ENCODE data around the gene AGPAT3. TPM values are rescaled to one million over a fixed set of nuclear protein-coding genes. Genes with fewer than 3 reads are reported as not detected.

Gene AGPAT3
- total RNA-seq, 1 experiment from 2014 or later: 23.3 TPM

- no peak for DNase-seq (ENCODE audit: low read depth)
These were observed 109.9 kb downstream of the AGPAT3 start for GRCh38 chr21:43974791-43975468.

- peak; percentile 31 for DNase-seq (ENCODE audit: low read depth)
These were observed 110.6 kb downstream of the AGPAT3 start for GRCh38 chr21:43975469-43976098.

GRCh38 chr21:43976661-43977060 is 111.6 kb downstream of the AGPAT3 start:
- no peak for DNase-seq (ENCODE audit: low read depth)

GRCh38 chr21:43978060-43978459 is 113.0 kb downstream of the AGPAT3 start:
- no peak for DNase-seq (ENCODE audit: low read depth)

- DNase-seq (ENCODE audit: low read depth): no peak
These were observed 114.6 kb downstream of the AGPAT3 start for GRCh38 chr21:43979654-43980053.

DNA sequence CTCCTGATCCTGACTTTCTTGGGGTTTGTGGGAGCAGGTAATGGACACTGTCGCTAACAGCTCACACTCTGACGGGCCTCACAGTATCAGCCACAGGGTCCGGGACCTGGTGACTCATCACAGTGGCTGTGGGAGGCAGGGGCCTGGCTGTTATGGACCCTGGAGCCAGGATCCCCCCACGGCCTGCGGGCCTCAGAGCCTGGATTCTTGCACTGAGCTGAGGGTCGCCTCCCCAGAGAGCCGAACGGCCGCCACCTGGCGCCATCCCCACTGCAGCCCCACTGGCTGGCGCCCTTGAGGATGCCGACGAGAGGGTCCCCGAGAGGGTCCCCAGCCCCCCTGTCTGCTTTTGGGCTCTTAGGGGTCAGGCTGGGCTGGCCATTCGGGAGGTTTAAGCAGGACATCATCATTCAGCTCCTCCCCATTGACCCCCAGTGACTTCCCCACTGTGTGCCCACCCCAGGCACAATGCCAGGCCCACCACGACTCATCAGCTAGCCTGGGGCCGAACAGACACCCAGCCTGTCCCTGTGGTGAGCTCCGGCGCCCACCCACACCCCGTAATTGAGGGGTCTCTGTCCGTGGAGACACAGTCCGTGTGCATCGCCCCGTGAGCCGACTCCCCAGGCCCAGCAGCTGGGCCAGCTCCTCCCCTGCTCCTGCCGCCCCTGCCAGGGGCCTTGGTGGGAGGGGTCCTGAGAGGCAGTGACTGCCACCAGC is 116.3 kb downstream of the AGPAT3 start:
- DNase-seq (ENCODE audit: low read depth): no peak

GRCh38 chr21:43981871-43982210 is 116.8 kb downstream of the AGPAT3 start:
- DNase-seq (ENCODE audit: low read depth): no peak

DNA sequence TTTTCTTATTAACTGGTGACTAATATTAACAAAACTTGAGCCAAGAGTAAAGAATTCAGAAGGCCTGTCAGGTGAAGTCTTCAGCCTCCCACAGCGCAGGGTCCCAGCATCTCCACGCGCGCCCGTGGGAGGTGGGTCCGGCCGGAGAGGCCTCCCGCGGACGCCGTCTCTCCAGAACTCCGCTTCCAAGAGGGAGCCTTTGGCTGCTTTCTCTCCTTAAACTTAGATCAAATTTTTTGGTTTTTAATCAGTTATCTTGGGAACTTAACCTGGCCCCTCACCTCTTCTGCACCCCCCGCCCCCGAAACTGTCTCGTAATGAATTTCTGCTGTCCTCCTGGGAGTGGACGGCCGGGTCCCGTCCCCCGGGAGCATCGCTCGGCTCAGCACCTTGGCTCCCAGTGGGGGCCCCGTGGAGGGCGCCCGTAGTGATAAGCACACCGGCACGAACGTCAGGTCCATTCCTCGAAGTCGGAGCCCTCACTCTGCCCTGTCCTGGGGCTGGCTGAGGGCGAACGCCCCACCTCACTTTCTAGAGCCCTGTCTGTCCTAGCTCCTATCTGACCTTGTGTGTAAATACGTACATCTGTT is 117.6 kb downstream of the AGPAT3 start:
- no peak for DNase-seq (ENCODE audit: low read depth)

DNA sequence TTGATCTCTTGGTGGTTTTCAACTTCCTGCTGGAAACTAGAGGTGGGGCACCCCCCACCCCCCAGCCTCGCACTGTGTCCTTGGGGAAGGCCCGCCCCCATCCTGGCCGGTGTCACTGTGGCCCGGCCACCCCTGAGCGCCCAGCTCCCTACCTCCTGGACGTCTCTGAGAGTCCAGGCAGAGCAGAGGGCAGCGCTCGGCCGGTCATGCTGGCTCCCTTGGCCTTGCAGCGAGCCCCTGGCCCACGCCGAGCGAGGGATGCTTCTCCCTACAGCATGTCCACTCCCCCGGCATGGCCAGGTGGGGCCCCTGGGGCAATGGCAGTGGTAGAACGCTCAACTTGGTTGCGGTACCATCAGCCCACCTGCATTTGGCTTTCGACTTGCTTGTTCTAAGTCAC is 118.4 kb downstream of the AGPAT3 start:
- DNase-seq (ENCODE audit: low read depth): no peak

- DNase-seq (ENCODE audit: low read depth): no peak
These were observed 118.9 kb downstream of the AGPAT3 start for GRCh38 chr21:43983860-43984420.

DNA sequence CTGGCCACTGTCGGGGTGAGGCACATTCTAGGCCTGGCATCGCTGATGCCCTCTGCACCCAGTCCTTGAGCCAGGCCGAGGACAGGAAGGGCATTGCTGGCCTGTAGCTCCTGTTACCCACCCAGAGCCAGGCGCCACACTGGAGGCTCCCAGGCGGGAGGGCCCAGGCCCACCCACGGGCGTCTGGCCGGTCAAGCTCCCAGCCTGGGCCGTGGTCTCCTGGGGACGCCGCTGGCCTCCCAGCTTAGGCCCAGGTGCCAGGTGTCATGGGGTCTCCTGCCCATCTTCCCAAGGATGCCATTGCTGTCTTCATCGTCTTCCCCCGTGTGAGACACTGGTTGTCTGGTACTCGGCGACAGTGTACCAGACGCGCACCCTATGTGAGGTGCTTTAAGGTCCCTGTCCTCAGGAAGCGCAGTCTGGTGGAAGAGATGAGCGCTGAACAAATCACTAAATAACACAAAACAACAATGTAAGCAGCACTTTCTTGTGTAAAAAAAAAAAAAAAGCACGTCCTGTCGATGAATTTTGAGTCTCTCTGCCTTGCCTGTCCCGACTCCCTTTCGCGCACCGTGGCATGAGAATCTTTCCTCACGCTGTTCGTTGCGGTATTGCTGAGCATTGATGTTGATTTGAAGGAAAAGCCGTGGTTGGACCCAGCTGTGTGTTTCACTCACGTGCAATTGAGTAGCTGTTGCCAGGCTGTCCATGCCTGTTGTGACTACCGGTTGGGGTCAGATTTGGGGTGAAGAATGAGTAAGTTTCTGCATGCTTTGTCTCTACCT is 120.1 kb downstream of the AGPAT3 start:
- no peak for DNase-seq (ENCODE audit: low read depth)

GRCh38 chr21:43985690-43986251 is 120.7 kb downstream of the AGPAT3 start:
- no peak for DNase-seq (ENCODE audit: low read depth)

DNA sequence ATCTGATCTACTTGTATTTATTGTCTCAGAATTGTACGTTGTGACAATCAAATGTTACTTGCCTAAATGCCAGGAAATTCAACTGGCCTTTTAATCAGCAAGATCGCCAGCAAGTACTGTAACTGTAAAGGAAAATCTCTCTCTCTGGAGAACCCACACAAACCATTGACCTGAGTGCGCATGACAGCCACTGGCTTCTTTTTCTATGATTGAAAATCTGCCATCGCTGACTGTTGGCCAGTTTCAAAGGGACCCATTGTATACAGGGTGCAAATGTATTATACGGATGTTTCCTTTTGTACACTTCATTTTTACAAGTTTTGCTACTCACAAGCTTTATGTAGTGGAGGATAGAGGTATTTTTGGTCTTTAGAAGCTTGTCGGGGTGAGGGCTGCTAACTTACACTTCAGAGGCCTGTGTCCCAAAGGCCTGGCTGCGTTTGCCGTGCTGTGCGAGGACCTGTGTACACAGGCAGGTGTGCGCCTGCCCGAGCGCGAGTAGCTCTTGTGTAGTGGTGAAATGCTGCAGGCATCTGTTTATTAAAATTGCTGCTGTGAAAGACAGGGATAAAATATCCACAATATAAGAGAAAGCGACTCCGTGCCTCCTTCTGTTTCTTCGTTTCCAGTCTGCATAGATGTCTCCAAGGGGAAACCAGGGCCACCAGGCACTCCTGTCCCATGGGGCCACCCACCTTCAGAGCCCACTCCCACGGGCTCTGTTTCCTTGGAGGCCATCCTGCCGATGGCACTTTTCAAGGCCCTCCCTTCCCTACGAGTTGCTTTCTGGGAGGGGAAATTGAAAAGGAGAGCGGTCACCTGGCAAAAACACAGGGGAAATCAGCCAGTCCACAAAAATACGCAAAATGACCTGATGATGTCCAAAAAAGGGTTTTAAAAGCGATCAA is 121.8 kb downstream of the AGPAT3 start:
- no peak for DNase-seq (ENCODE audit: low read depth)

DNA sequence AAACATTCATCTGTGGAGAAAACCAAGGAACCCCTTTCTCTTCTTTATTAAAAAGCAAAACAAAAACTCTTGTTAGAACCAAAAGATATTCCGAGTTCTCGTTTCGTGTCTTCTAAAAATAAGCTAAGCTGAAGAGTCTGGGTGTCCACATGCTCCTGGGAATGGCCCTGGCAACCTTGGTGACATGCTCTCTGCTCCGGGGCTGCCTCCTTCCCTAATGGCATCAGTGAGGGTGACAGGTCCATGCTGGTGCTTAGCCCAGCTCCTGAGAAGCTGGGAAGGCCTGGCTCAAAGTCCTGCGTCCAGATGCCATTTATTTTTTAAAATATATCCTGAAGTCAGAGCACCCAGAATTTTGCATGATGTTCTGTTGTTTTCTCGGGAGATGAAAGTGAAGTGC is 122.5 kb downstream of the AGPAT3 start:
- DNase-seq (ENCODE audit: low read depth): no peak

DNA sequence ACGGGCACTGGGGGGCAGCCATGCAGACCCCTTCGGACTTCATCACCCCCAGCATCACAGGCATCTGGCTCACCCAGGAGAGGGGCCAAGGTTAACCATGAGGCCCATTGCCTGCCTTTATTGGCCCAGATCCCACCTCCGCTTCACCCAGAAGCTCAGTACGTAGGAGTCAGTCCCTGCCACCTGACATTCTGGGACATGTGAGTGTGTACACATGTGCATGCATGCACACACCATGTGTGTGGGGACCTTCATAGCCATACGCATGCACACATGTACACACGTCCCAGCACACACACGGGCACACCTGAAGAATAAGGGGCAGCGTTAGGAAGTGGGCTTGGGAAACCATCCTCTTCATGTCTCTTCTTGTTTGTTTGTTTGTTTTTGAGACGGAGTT is 123.0 kb downstream of the AGPAT3 start:
- DNase-seq (ENCODE audit: low read depth): no peak

DNA sequence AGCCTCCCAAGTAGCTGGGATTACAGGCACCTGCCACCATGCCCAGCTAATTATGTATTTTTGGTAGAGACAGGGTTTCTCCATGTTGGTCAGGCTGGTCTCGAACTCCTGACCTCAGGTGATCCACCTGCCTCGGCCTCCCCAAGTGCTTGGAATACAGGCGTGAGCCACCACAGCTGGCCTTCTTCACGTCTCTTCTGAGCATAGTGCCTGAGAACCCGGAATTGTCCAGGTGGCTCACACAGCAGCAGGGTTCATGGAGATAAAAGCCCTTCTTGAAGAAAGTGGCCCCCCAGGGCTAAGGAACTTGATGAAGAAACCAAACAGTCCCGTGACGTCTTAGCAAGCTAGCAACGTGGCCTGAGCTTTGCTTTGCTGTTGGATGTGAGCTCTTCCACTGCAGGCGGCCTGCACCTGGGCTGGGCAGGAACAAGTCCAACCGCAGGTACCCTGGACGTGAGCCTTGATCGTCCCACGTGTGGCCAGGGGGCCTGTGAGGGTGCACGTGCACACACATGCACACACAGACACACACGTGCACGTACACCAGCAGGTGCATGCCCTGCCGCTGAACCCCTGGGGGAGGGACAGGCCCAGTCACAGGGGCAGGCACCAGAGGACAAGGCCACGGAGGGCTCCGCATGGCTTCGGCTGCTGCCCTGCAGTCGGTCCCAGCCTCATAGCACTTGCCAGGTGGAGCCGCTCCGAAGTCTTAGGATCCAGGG is 123.6 kb downstream of the AGPAT3 start:
- no peak for DNase-seq (ENCODE audit: low read depth)

- no peak for DNase-seq (ENCODE audit: low read depth)
These were observed 124.4 kb downstream of the AGPAT3 start for GRCh38 chr21:43989401-43989800.

GRCh38 chr21:43991447-43991991 is 126.5 kb downstream of the AGPAT3 start:
- no peak for DNase-seq (ENCODE audit: low read depth)

- DNase-seq (ENCODE audit: low read depth): no peak
These were observed 127.1 kb downstream of the AGPAT3 start for GRCh38 chr21:43992121-43992520.

All from RPMI7951 (cell line).